Peyer's patch (tissue), 4 donors: ENCODE results near the gene AUTS2. TPM values are rescaled to one million over a fixed set of nuclear protein-coding genes. Genes with fewer than 3 reads are reported as not detected.
A peak's percentile ranks its signal among the peaks of the same experiment; 100 is the strongest.

Experiments used
- DNase-seq, 3 donors: peaks; one replicate each; pipeline ENCODE4 v3.0.0-alpha.2; 2017 to 2019
- H3K27ac ChIP-seq, 4 donors: fragments of 200-600 bp; sonication (generic); one replicate each; pipeline ENCODE4 v1.5.1; 2016 to 2019
- H3K27me3 ChIP-seq, 2 donors: fragments of 200-600 bp; sonication (generic); one replicate each; pipeline ENCODE4 v1.5.1; 2019
- H3K36me3 ChIP-seq, 3 donors: fragments of 200-600 bp; sonication (generic); one replicate each; pipeline ENCODE4 v1.5.1; 2016 to 2019
- H3K4me1 ChIP-seq, 4 donors: fragments of 200-600 bp; sonication (generic); one replicate each; pipeline ENCODE4 v1.5.1; 2016 to 2019
- H3K4me3 ChIP-seq, 4 donors: fragments of 200-600 bp; sonication (generic); 1 replicate in 3 of 4; 2 replicates in 1 of 4; pipeline ENCODE4 v1.5.1; 2016 to 2019; ENCODE audit warnings: mild to moderate bottlenecking in 1 of 4
- H3K9me3 ChIP-seq, 4 donors: fragments of 200-600 bp; sonication (generic); one replicate each; pipeline ENCODE4 v1.5.1; 2016 to 2019; ENCODE audit warnings: mild to moderate bottlenecking in 1 of 4
- CTCF ChIP-seq, 6 experiments: fragments of 450-650 bp in 4 of 6; fragments of 200-600 bp in 2 of 6; sonication (generic) in 1 of 6; IDR thresholded peaks; one replicate each; pipeline ENCODE4 v1.5.1; 2017 to 2019; ENCODE audit warnings: antibody characterized with exemption in 6 of 6, mild to moderate bottlenecking in 3 of 6, moderate library complexity in 1 of 6
- POLR2A ChIP-seq, 2 donors: fragments of 450-650 bp; IDR thresholded peaks; one replicate each; pipeline ENCODE4 v1.5.1; 2017; ENCODE audit warnings: antibody characterized with exemption in 2 of 2, mild to moderate bottlenecking in 2 of 2, moderate library complexity in 2 of 2
- total RNA-seq, 4 donors: library from RNA; depleted of rRNA; stranded (reverse); fragments of >200 nt; gene quantifications; one replicate each; pipeline ENCODE4 v1.1.0, GENCODE V29; 2016

Gene AUTS2
- total RNA-seq, 4 donors from 2014 or later: 55.9 to 90.0 (median 72.6) TPM

- no peak for TF ChIP-seq CTCF (IDR thresholded peaks at IDR 0.05)
- no peak for TF ChIP-seq POLR2A (IDR thresholded peaks at IDR 0.05)
- H3K36me3 ChIP-seq: peaks cover 0 to 73% (median 0%) of the 10 kb centered on the region in 3 donors
- H3K9me3 ChIP-seq: no peaks in the 10 kb centered on the region
- no peak overlapping the region for H3K4me3 ChIP-seq
- no peak overlapping the region for H3K27ac ChIP-seq
- H3K27me3 ChIP-seq: no peaks in the 10 kb centered on the region
- DNase-seq: no peak
- H3K4me1 ChIP-seq: no peaks in the 10 kb centered on the region
Measured at GRCh38 chr7:70781922-70782311, 1183.6 kb downstream of the AUTS2 start.

DNA sequence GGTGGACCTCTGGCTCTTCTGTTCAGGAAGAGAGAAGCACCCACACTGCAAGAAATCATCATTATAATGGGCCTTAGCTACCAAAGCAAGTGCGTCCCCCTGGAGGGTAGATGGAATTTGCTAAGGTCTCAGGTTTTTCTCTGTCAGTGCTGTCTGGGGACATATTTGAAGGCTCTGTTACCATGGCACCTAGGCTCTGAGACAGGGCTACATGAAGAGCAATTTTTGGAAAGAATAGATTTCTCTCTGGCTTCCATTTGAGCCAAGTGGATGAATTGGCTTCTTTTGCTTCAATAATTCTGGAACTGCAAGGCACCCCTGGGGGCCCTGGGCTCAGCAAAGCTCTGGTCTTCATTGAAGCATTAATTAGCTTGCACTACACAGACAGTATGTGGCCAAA, 1184.5 kb downstream of the AUTS2 start:
- Histone ChIP-seq H3K27ac (no peak overlapping the region), H3K4me3 (no peak overlapping the region), H3K4me1 (no peaks in the 10 kb centered on the region), H3K36me3 (peaks cover 0 to 73% (median 0%) of the 10 kb centered on the region in 3 donors), H3K27me3 (no peaks in the 10 kb centered on the region), H3K9me3 (no peaks in the 10 kb centered on the region)
- DNase-seq: no peak
- no peak for TF ChIP-seq CTCF (IDR thresholded peaks at IDR 0.05)
- TF ChIP-seq POLR2A (IDR thresholded peaks at IDR 0.05): no peak

- no peaks in the 10 kb centered on the region for H3K4me1 ChIP-seq
- no peaks in the 10 kb centered on the region for H3K9me3 ChIP-seq
- peaks cover 0 to 86% (median 0%) of the 10 kb centered on the region in 3 donors for H3K36me3 ChIP-seq
- H3K4me3 ChIP-seq: no peak overlapping the region
- no peak overlapping the region for H3K27ac ChIP-seq
- TF ChIP-seq CTCF (IDR thresholded peaks at IDR 0.05) (no peak), POLR2A (IDR thresholded peaks at IDR 0.05) (no peak)
- DNase-seq: peak in 1 of 3 donors; percentile 21
- no peaks in the 10 kb centered on the region for H3K27me3 ChIP-seq
Measured at GRCh38 chr7:70785427-70785826, 1187.2 kb downstream of the AUTS2 start.

DNA sequence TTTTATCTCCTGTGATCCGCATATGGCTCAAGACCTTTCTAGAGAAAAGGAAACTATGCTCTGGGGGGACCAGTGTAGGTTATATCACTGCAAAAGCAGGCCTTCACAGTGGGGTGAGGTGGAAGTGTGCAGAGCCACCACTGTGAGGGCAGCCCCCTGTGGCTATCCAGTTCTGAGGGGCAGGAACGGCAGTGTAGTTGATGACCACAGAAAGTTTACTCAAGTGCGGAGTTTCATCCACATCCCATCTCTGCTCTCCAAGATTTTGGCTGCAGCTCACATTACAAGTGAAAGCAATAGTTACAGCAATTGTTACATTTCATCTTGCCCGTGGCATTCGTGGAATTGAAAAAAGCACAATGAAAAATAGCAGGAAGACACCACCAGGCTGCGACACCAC, 1187.8 kb downstream of the AUTS2 start:
- Histone ChIP-seq H3K27me3 (no peaks in the 10 kb centered on the region), H3K36me3 (peaks cover 0 to 90% (median 0%) of the 10 kb centered on the region in 3 donors), H3K4me3 (no peak overlapping the region), H3K27ac (no peak overlapping the region), H3K9me3 (no peaks in the 10 kb centered on the region), H3K4me1 (no peaks in the 10 kb centered on the region)
- TF ChIP-seq CTCF (IDR thresholded peaks at IDR 0.05) (no peak), POLR2A (IDR thresholded peaks at IDR 0.05) (no peak)
- no peak for DNase-seq

DNA sequence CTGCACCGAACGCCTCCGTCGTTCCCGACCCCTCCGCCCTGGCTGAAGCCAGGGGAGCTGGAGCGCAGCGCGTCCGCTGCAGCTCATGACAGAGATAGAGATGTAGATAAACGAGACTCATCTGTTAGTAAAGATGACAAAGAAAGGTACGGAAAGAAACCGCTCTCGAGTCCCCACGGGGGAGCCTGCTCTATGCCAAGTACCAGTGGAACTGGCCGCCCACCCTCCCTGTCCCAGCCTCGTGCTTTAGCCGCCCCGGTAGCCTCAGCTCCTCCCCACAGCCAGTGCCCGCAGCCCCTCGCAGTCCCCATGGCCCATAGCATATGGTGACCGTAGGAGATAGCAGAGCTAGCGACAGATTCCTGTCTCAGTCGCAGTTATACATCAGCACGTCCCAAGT, 1189.0 kb downstream of the AUTS2 start:
- no peaks in the 10 kb centered on the region for H3K9me3 ChIP-seq
- TF ChIP-seq CTCF (IDR thresholded peaks at IDR 0.05) (no peak), POLR2A (IDR thresholded peaks at IDR 0.05) (no peak)
- no peak overlapping the region for H3K27ac ChIP-seq
- no peak overlapping the region for H3K4me3 ChIP-seq
- no peaks in the 10 kb centered on the region for H3K4me1 ChIP-seq
- no peaks in the 10 kb centered on the region for H3K27me3 ChIP-seq
- H3K36me3 ChIP-seq: peaks cover 0 to 83% (median 0%) of the 10 kb centered on the region in 3 donors
- no peak for DNase-seq

DNA sequence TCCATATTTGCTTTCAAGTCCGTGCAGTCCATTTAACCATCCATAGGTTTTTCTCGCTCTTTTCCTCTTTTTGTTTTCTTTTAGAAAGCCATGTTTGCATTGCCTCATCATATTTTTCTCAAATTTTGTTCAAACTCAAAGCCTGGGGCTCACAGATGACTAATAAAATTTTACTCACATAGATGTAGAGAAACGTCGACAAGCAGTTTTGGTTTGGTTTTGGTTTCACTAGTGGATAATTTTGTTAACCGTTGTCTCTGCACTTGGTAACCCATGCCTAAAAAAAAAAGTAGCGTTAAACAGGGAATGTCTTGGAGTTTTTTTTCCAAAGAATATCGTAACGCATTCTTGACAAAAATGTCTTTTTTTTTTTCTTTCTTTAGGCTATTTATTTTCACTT, 1189.5 kb downstream of the AUTS2 start:
- DNase-seq: no peak
- Histone ChIP-seq H3K4me3 (no peak overlapping the region), H3K4me1 (no peaks in the 10 kb centered on the region), H3K9me3 (no peaks in the 10 kb centered on the region), H3K36me3 (peaks cover 0 to 81% (median 0%) of the 10 kb centered on the region in 3 donors), H3K27ac (no peak overlapping the region), H3K27me3 (no peaks in the 10 kb centered on the region)
- no peak for TF ChIP-seq POLR2A (IDR thresholded peaks at IDR 0.05)
- TF ChIP-seq CTCF (IDR thresholded peaks at IDR 0.05): no peak
